AG10803 (cell line): ENCODE measurements around the gene ETV3.
A peak's percentile ranks its signal among the peaks of the same experiment; 100 is the strongest.

Source experiments
- DNase-seq: peaks from one replicate; pipeline ENCODE4 v3.0.0; 2010; ENCODE audit warnings: low read depth
- H3K4me3 ChIP-seq: 2 replicates; pipeline ENCODE4 v1.5.1; 2011; ENCODE audit warnings: mild to moderate bottlenecking, low read length, control low read depth
- CTCF ChIP-seq: conservative IDR thresholded peaks from 2 replicates; pipeline ENCODE4 v1.5.1; 2011; ENCODE audit warnings: mild to moderate bottlenecking, low read length, control low read depth, inconsistent platforms

ETV3 gene

GRCh38 chr1:157139052-157139715 is 989 bp upstream of the ETV3 start:
- DNase-seq: no peak

GRCh38 chr1:157137408-157138219 is 581 bp downstream of the ETV3 start:
- peak; percentile 22 for DNase-seq
- peak overlapping the region; percentile 95 for H3K4me3 ChIP-seq

More at GRCh38 chr1:157139052-157139715, 989 bp upstream of the ETV3 start:
- TF ChIP-seq CTCF: no peak
- peak overlapping the region; percentile 95 for H3K4me3 ChIP-seq

GRCh38 chr1:157137046-157137407 is 1.2 kb downstream of the ETV3 start:
- peak overlapping the region; percentile 95 for H3K4me3 ChIP-seq
- TF ChIP-seq CTCF: no peak
- peak; percentile 29 for DNase-seq

More at GRCh38 chr1:157137408-157138219, 581 bp downstream of the ETV3 start:
- no peak for TF ChIP-seq CTCF

- TF ChIP-seq CTCF: no peak
- peak overlapping the region; percentile 95 for H3K4me3 ChIP-seq
- DNase-seq: no peak
Measured at GRCh38 chr1:157136133-157136532, 2.1 kb downstream of the ETV3 start.

GRCh38 chr1:157135646-157136045 is 2.5 kb downstream of the ETV3 start:
- H3K4me3 ChIP-seq: peak overlapping the region; percentile 95
- peak; percentile 15 for DNase-seq
- no peak for TF ChIP-seq CTCF

GRCh38 chr1:157135070-157135469 is 3.1 kb downstream of the ETV3 start:
- TF ChIP-seq CTCF: no peak
- no peak for DNase-seq
- H3K4me3 ChIP-seq: no peak overlapping the region

- TF ChIP-seq CTCF: no peak
- H3K4me3 ChIP-seq: no peak overlapping the region
- no peak for DNase-seq
Measured at GRCh38 chr1:157134442-157134841, 3.8 kb downstream of the ETV3 start.
